Endothelial cell of umbilical vein (primary cell): ENCODE results near the gene PPP1R13B.

Experiments used
- EZH2 ChIP-seq: IDR thresholded peaks from 2 replicates; pipeline ENCODE4 v1.6.1; 2012; ENCODE audit warnings: borderline replicate concordance, low read depth, mild to moderate bottlenecking, moderate library complexity, low read length, inconsistent platforms; ENCODE audit not compliant: severe bottlenecking
- MYC ChIP-seq: IDR thresholded peaks from one replicate; pipeline ENCODE4 v1.6.1; 2011; ENCODE audit warnings: mild to moderate bottlenecking, low read depth, low read length
- POLR2A ChIP-seq: IDR thresholded peaks from 2 replicates; pipeline ENCODE4 v1.6.1; 2012; ENCODE audit warnings: low read depth, mild to moderate bottlenecking, control low read depth, low read length
- POLR2AphosphoS5 ChIP-seq: IDR thresholded peaks from 2 replicates; pipeline ENCODE4 v1.6.1; 2012; ENCODE audit warnings: low read depth, mild to moderate bottlenecking, control low read depth, low read length, moderate library complexity; ENCODE audit not compliant: insufficient read depth
- TF ChIP-seq, protein P1 (sequence below), 2 donors: IDR thresholded peaks; 1 replicate in 1 of 2; 2 replicates in 1 of 2; pipeline ENCODE4 v1.5.1; 2011; ENCODE audit warnings: low read length in 2 of 2, mild to moderate bottlenecking in 2 of 2, moderate library complexity in 2 of 2, control low read depth in 1 of 2, inconsistent platforms in 1 of 2, low read depth in 1 of 2; ENCODE audit not compliant: insufficient read depth in 1 of 2; ENCODE audit errors: extremely low read depth in 1 of 2

DNA sequence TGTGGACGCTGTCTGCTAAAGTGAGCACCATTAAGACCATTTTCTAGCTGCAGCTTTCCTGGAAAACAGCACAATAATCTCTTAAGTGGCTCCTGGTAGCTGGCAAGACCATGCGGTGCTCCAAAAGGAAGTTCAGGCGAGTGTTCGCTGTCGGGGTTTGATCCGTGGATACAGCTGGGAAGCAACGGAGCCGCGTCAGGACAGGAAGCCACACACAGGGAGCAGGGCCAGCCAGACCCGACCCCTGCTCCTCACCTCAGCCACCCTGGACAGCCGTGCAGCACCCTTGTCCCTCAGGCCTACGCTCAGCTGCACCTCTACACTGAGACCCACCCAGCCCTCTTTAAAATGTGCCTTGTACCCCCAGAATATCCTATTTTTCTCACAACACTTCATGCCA, 112.4 kb downstream of the PPP1R13B start:
- TF ChIP-seq, protein P1, sequence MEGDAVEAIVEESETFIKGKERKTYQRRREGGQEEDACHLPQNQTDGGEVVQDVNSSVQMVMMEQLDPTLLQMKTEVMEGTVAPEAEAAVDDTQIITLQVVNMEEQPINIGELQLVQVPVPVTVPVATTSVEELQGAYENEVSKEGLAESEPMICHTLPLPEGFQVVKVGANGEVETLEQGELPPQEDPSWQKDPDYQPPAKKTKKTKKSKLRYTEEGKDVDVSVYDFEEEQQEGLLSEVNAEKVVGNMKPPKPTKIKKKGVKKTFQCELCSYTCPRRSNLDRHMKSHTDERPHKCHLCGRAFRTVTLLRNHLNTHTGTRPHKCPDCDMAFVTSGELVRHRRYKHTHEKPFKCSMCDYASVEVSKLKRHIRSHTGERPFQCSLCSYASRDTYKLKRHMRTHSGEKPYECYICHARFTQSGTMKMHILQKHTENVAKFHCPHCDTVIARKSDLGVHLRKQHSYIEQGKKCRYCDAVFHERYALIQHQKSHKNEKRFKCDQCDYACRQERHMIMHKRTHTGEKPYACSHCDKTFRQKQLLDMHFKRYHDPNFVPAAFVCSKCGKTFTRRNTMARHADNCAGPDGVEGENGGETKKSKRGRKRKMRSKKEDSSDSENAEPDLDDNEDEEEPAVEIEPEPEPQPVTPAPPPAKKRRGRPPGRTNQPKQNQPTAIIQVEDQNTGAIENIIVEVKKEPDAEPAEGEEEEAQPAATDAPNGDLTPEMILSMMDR (IDR thresholded peaks at IDR 0.05; ENCODE audit: extremely low read depth in 1 of 2, insufficient read depth in 1 of 2, low read depth in 1 of 2, low read length in 2 of 2) = no peak
- TF ChIP-seq POLR2A = no peak
- no peak for TF ChIP-seq POLR2AphosphoS5
- TF ChIP-seq EZH2 = no peak
- TF ChIP-seq MYC = no peak
